ENCODE measurements around the gene MAB21L3. TPM values are rescaled to one million over a fixed set of nuclear protein-coding genes. Genes with fewer than 3 reads are reported as not detected.

MAB21L3 gene
- total RNA-seq, 1 experiment from 2014 or later = not detected

DNA sequence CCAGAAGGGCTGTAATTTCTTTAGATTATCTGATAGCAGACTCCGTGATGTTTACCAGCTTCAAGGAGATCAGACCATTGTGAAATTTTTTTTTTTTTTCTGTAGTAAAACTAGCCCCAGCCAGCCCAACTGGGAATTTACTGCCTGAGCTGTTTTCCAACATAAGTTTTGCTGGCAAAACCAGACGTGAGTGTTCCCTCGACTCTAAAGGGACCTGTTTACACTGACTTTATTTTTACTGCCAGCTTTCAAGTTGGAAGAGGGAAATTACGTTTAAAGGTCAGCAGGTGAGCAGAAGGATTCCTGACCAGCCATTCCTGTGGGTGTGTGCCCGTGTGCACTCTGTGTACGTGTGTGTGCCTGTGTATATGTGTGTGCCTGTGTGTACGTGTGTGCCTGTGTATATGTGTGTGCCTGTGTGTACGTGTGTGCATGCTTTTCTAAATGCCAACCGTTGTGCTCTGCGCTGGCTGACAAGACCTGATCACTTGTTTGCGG is 374 bp downstream of the MAB21L3 start:
- no peak overlapping the region for H2BK15ac ChIP-seq (ENCODE audit: low read depth, low read length)
- no peak overlapping the region for H2BK5ac ChIP-seq (ENCODE audit: insufficient read length, low read length)
- H3K4me1 Mint-ChIP-seq = peaks cover 2 to 3% of the 10 kb centered on the region in 2 experiments; a peak in 3 of 4 replicates
- H3K9me3 ChIP-seq (ENCODE audit: control insufficient read depth, low read depth, low read length) = no peaks in the 10 kb centered on the region
- H3K23me2 ChIP-seq (ENCODE audit: insufficient read length, low read depth, low read length, poor library complexity, severe bottlenecking) = no peaks in the 10 kb centered on the region
- H3K27ac ChIP-seq (ENCODE audit: insufficient read length, low read depth, low read length) = no peak overlapping the region
- no peaks in the 10 kb centered on the region; the same call in 1 of the 2 replicates for H3K27me3 Mint-ChIP-seq (ENCODE audit: low read depth)
- H2AK5ac ChIP-seq (ENCODE audit: insufficient read length, low read length) = no peak overlapping the region
- no peak overlapping the region for H4K91ac ChIP-seq (ENCODE audit: insufficient read length, low read depth, low read length)
- H3K4me3 Mint-ChIP-seq = no peak overlapping the region
- no peaks in the 10 kb centered on the region for H3K4me1 ChIP-seq (ENCODE audit: insufficient read depth, low read length)
- no peaks in the 10 kb centered on the region for H3K36me3 Mint-ChIP-seq (ENCODE audit: insufficient read depth in 1 of 3, low read depth in 3 of 3)
- no peak for TF ChIP-seq CTCF (conservative IDR thresholded peaks at IDR 0.05)
- no CpG with 5 or more reads among the region's 11 CpGs for WGBS (ENCODE audit: extremely low coverage, insufficient read length, low lambda C conversion rate)
- no peaks in the 10 kb centered on the region for H3K79me1 ChIP-seq (ENCODE audit: insufficient read depth, low read depth, low read length, poor library complexity, severe bottlenecking)
- H3K56ac ChIP-seq (ENCODE audit: insufficient read length, low read depth, low read length) = no peak overlapping the region
- H3K9ac ChIP-seq (ENCODE audit: extremely low read depth, insufficient read length, low read length) = no peak overlapping the region
- no peaks in the 10 kb centered on the region for H3K27me3 ChIP-seq (ENCODE audit: insufficient read depth, low read length)
- no peak overlapping the region for H4K8ac ChIP-seq (replicated peaks; ENCODE audit: insufficient read length, low read depth, low read length)
- H3K9me3 Mint-ChIP-seq = no peaks in the 10 kb centered on the region
- no peak overlapping the region for H3K18ac ChIP-seq (ENCODE audit: insufficient read length, low read depth, low read length)
- no peak overlapping the region for H2AFZ ChIP-seq (ENCODE audit: low read length)
- no peaks in the 10 kb centered on the region for H4K20me1 ChIP-seq (ENCODE audit: control insufficient read depth, insufficient read depth, insufficient read length)
- no peak overlapping the region for H3K27ac Mint-ChIP-seq
- H3K4ac ChIP-seq (ENCODE audit: low read depth, low read length) = no peak overlapping the region
- DNase-seq = no peak
- H3T11ph ChIP-seq (ENCODE audit: low read length) = no peak overlapping the region
- H3K23ac ChIP-seq (ENCODE audit: insufficient read length, low read depth, low read length) = no peak overlapping the region
- H2BK20ac ChIP-seq (ENCODE audit: low read depth, low read length, poor library complexity, severe bottlenecking) = no peak overlapping the region
- no peak overlapping the region for H4K5ac ChIP-seq (ENCODE audit: insufficient read length, low read depth, low read length)
- no peak overlapping the region for H2BK12ac ChIP-seq (ENCODE audit: insufficient read length, low read depth, low read length)
- no peak overlapping the region for H2BK120ac ChIP-seq (ENCODE audit: low read depth, low read length, poor library complexity, severe bottlenecking)
- no peak overlapping the region for H3K4me2 ChIP-seq (ENCODE audit: insufficient read depth, insufficient read length, low read length)
- H3K79me2 ChIP-seq (ENCODE audit: insufficient read depth, low read length) = no peaks in the 10 kb centered on the region
- H3K14ac ChIP-seq (ENCODE audit: insufficient read depth, low read length) = no peak overlapping the region
